LNCAP (cell line): ENCODE results near the gene SYNE2.

Experiments used
- TF ChIP-seq, protein P1 (sequence below): fragments of 450-650 bp; IDR thresholded peaks from 2 replicates; pipeline ENCODE4 v1.5.1; 2017; ENCODE audit warnings: mild to moderate bottlenecking

SYNE2 gene

DNA sequence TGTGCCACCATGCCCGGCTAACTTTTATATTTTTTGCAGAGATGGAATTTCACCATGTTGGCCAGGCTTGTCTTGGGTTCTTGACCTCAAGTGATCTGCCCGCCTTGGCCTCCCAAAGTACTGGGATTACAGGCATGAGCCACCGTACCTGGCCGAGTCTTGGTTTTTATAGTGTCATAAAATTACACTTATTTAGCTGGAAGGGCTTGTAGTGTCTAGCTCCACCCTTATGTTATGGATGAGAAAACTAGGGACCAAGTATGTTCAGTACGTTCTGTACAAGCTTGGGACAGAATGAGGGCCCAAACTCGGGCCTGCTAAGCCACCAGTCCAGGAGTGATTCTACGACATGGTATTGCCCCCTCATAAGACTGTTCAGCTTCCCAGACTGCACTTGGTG, 35.1 kb downstream of the SYNE2 start:
- TF ChIP-seq, protein P1, sequence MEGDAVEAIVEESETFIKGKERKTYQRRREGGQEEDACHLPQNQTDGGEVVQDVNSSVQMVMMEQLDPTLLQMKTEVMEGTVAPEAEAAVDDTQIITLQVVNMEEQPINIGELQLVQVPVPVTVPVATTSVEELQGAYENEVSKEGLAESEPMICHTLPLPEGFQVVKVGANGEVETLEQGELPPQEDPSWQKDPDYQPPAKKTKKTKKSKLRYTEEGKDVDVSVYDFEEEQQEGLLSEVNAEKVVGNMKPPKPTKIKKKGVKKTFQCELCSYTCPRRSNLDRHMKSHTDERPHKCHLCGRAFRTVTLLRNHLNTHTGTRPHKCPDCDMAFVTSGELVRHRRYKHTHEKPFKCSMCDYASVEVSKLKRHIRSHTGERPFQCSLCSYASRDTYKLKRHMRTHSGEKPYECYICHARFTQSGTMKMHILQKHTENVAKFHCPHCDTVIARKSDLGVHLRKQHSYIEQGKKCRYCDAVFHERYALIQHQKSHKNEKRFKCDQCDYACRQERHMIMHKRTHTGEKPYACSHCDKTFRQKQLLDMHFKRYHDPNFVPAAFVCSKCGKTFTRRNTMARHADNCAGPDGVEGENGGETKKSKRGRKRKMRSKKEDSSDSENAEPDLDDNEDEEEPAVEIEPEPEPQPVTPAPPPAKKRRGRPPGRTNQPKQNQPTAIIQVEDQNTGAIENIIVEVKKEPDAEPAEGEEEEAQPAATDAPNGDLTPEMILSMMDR = no peak

DNA sequence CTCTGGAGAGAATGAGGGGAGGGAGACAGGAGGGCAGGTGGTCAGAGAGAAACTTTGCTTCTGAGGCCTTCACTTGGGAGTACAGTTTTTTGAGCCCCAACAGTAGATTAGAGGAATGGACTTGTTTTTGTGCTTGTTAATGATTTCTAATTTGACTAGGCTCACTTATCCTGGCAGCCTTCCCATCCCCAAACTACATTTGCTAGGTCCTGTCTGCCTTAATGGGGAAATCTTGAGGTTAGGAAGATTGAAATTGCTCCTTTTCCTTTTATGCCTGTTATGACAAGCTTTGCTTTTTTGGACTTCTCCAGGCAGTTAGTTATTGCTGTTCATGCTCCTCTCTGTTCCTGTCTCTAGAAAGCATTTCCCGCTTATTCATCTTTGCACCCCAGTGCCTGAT, 37.7 kb downstream of the SYNE2 start:
- TF ChIP-seq, protein P1 = no peak

DNA sequence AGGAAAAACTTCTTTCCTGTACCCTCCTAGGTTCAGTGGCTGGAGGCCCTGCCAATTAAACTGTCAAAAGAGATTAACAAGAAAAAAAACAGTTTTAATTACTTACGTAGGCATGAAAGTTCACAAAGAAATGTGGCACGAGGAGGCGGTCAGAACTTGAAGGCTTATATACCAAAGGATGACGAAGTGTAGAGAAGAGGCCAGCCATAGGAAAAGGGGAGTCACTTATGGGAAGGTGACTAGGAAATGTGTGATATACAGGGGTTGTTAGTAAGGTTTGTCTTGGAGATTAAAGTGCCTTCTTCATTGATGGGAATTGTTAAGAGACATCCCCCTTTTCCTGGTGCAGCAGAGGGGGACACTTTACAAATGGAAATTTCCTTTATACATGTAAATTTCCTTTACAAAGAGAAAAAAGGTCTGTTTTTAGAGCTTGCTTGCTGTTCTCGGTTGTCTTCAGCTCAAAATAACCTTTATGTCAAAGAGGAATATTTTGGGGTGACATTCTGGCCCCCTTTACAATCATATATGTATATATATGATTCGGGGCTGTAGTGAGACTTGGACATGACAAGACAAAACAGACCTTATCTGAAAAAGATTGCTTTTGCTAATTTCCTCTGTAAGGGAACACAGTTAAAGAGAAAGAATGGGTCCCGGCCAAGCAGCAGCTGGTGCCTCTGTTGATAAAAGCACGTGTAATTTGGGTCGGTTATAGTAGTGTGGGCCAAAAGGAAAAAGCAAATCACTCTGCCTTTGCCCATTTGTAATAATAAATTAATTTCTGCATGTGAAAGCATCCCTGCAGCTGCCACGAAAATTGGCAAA, 38.6 kb downstream of the SYNE2 start:
- TF ChIP-seq, protein P1 = no peak

GRCh38 chr14:63892265-63892664, 39.5 kb downstream of the SYNE2 start:
- TF ChIP-seq, protein P1 = no peak

DNA sequence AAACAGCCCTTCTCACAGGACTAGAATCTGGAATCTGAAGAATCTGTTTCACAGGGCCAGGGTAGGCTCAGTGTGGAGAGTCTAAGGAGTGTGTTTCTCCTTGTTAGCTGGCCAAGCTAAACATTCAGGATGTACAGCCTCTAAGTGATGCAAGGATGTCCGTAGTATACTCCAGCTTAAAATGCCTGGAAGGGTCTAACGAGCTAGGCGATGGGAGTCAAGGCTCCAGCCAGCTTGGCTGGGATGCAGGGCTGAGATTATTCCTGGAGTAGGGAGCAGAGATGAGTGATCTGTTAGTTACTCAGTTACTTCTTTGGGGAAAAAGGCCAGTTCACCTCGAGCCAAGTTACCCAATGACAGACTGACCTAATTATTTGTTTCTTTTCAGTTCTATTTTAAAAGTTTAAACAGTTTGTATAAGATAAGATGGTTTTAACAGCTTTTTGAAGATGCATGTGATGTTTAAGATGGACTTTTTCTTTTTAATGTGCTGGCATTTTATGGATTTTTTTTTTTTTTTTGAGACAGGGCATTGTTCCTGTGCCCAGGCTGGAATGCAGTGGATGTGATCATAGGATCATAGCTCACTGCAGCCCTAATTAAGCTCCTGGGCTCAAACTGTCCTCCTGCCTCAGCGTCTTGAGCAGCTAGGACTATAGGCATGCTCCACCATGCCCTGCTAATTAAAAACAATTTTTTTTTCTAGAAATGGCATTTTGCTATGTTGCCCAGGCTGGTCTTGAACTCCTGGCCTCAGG, 41.1 kb downstream of the SYNE2 start:
- TF ChIP-seq, protein P1 = no peak

GRCh38 chr14:63895510-63895909, 42.7 kb downstream of the SYNE2 start:
- TF ChIP-seq, protein P1 = no peak

- TF ChIP-seq, protein P1 = no peak
Measured at GRCh38 chr14:63896278-63896720, 43.5 kb downstream of the SYNE2 start.
